CD8-positive, alpha-beta memory T cell (primary cell): ENCODE data around the gene ARID1B. TPM values are rescaled to one million over a fixed set of nuclear protein-coding genes. Genes with fewer than 3 reads are reported as not detected.

ENCODE experiments used
- CTCF ChIA-PET: fragments of 350-600 bp; sonication (Branson Sonifier 250); formaldehyde crosslinking; loops from one replicate; lab custom pipeline; 2021; ENCODE audit warnings: antibody characterized with exemption; lab: Charles Lee
- POLR2A ChIA-PET: fragments of 350-600 bp; sonication (Branson Sonifier 250); formaldehyde crosslinking; loops from one replicate; lab custom pipeline; 2021; ENCODE audit warnings: antibody characterized with exemption; lab: Charles Lee
- DNase-seq, 5 donors: peaks; one replicate each; pipeline versions ENCODE4 v3.0.0 to v3.0.0-alpha.2; 2020 to 2022; ENCODE audit warnings: mixed read lengths in 1 of 5
- H3K27ac ChIP-seq: one replicate; pipeline ENCODE4 v1.7.0; 2013; ENCODE audit warnings: low read depth, mild to moderate bottlenecking, low read length, moderate library complexity
- H3K27me3 ChIP-seq: 2 replicates; pipeline ENCODE4 v1.7.0; 2013; ENCODE audit warnings: low read length, mild to moderate bottlenecking; ENCODE audit not compliant: insufficient read depth, poor library complexity, severe bottlenecking
- H3K36me3 ChIP-seq: 2 replicates; pipeline ENCODE4 v1.7.0; 2013; ENCODE audit warnings: mild to moderate bottlenecking, low read length, moderate library complexity; ENCODE audit not compliant: insufficient read depth
- H3K4me1 ChIP-seq: 2 replicates; pipeline ENCODE4 v1.7.0; 2013; ENCODE audit warnings: mild to moderate bottlenecking, low read length, moderate library complexity; ENCODE audit not compliant: insufficient read depth
- H3K4me3 ChIP-seq: 2 replicates; pipeline ENCODE4 v1.7.0; 2013; ENCODE audit warnings: mild to moderate bottlenecking, low read length
- H3K9me3 ChIP-seq: 2 replicates; pipeline ENCODE4 v1.7.0; 2013; ENCODE audit warnings: mild to moderate bottlenecking, low read length
- H3K27ac Mint-ChIP-seq, 8 donors: one replicate each; pipeline ENCODE4 v1.8.0; 2020 to 2021; ENCODE audit warnings: mixed read lengths in 8 of 8, mild to moderate bottlenecking in 6 of 8, inconsistent platforms in 3 of 8, moderate library complexity in 3 of 8
- H3K27me3 Mint-ChIP-seq, 2 donors: one replicate each; pipeline ENCODE4 v1.8.0; 2020 to 2021; ENCODE audit warnings: mixed read lengths in 2 of 2, mild to moderate bottlenecking in 1 of 2, moderate library complexity in 1 of 2
- H3K36me3 Mint-ChIP-seq, 3 donors: one replicate each; pipeline ENCODE4 v1.8.0; 2020 to 2021; ENCODE audit warnings: mixed read lengths in 3 of 3, inconsistent platforms in 1 of 3, mild to moderate bottlenecking in 1 of 3
- H3K4me1 Mint-ChIP-seq, 3 donors: one replicate each; pipeline ENCODE4 v1.8.0; 2020 to 2021; ENCODE audit warnings: mixed read lengths in 3 of 3, inconsistent platforms in 1 of 3, mild to moderate bottlenecking in 1 of 3
- H3K4me3 Mint-ChIP-seq, 7 donors: one replicate each; pipeline ENCODE4 v1.8.0; 2020 to 2021; ENCODE audit warnings: mixed read lengths in 7 of 7, mild to moderate bottlenecking in 6 of 7, moderate library complexity in 4 of 7, inconsistent platforms in 2 of 7
- H3K9me3 Mint-ChIP-seq, 5 donors: one replicate each; pipeline ENCODE4 v1.8.0; 2020 to 2022; ENCODE audit warnings: mixed read lengths in 5 of 5, mild to moderate bottlenecking in 3 of 5, moderate library complexity in 2 of 5, inconsistent platforms in 1 of 5
- polyA plus RNA-seq: library from polyadenylated mRNA; unstranded; fragments of 300-500 nt; fragmentation: Illumina TruSeq; gene quantifications from one replicate; pipeline ENCODE4 v1.2.3, GENCODE V29; 2021
- total RNA-seq, 2 experiments: library from RNA; stranded (reverse); gene quantifications; one replicate each; pipeline ENCODE4 v1.2.3, GENCODE V29; 2021

Gene ARID1B
- total and polyA plus RNA-seq, 3 experiments from 2014 or later: 19.1 to 57.9 (median 53.0) TPM

DNA sequence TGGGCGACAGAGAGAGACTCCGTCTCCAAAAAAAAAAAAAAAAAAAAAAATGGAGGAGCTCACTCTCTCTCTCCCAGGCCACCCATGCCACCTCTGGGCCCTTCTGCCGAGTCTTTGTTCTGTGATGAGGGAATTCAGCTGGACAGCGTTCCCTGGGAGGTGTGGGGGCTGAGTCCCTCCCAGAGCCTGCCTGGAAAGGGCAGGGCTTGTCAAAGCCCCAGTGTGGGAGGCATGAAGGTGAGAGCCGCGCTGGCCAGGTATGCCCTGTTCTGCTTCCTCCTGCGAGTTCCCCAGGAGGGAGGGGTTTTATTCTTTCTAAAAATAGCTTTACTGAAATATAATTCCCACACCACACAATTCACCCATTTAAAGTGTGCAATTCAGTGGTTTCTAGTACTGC is 476.5 kb downstream of the ARID1B start:
- Mint-ChIP-seq H3K4me3 (peak overlapping the region in 2 of 7 donors; percentile 36 to 45), H3K36me3 (no peaks in the 10 kb centered on the region), H3K9me3 (peaks cover 2 to 4% (median 3%) of the 10 kb centered on the region in 5 donors), H3K27ac (peak overlapping the region in 1 of 8 donors; percentile 35), H3K27me3 (peaks cover 12 to 40% of the 10 kb centered on the region in 2 donors), H3K4me1 (peaks cover 8 to 32% (median 14%) of the 10 kb centered on the region in 3 donors)
- no peak for DNase-seq
- CTCF ChIA-PET: interaction anchor here (0.6 to 1.4 kb wide), 2 partner anchors 18 kb away, joined by 3 read pairs; no protein-coding TSS in a partner anchor
- H3K9me3 ChIP-seq: no peaks in the 10 kb centered on the region
- peaks cover 7% of the 10 kb centered on the region for H3K27me3 ChIP-seq
- no peaks in the 10 kb centered on the region for H3K36me3 ChIP-seq
- POLR2A ChIA-PET: interaction anchor here (0.5 kb wide), 1 partner anchor 437 kb away, joined by 4 read pairs; no protein-coding TSS in a partner anchor
- H3K4me3 ChIP-seq: no peak overlapping the region
- H3K27ac ChIP-seq: no peak overlapping the region
- peaks cover 6% of the 10 kb centered on the region for H3K4me1 ChIP-seq

DNA sequence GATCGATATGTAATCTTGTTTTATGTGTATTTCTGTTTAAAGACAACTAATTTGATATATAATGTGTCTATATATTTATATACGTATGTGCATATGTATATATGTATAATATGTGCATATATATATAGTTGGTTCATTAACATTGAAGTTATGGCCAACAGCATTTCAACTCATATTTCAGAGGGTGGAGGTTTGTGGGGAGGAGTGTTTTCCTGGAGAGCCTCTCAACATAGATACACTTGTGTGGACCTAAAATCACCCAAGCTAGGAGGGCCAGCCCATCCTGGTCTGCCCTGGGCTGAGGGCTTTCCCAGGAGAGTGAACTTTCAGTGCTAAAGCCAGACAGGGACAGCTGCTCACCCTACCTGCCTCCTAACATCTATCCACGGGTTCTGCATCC is 477.4 kb downstream of the ARID1B start:
- Mint-ChIP-seq H3K9me3 (no peaks in the 10 kb centered on the region), H3K27me3 (peaks cover 15 to 40% of the 10 kb centered on the region in 2 donors), H3K4me3 (peak overlapping the region in 1 of 7 donors; percentile 45), H3K4me1 (peaks cover 17 to 41% (median 20%) of the 10 kb centered on the region in 3 donors), H3K27ac (no peak overlapping the region), H3K36me3 (no peaks in the 10 kb centered on the region)
- no peak overlapping the region for H3K27ac ChIP-seq
- no peaks in the 10 kb centered on the region for H3K36me3 ChIP-seq
- POLR2A ChIA-PET: interaction anchor here (0.6 kb wide), 1 partner anchor 501 kb away, joined by 4 read pairs; no protein-coding TSS in a partner anchor
- H3K27me3 ChIP-seq: peaks cover 7% of the 10 kb centered on the region
- CTCF ChIA-PET: no interaction called here
- no peak overlapping the region for H3K4me3 ChIP-seq
- DNase-seq: no peak
- no peaks in the 10 kb centered on the region for H3K9me3 ChIP-seq
- H3K4me1 ChIP-seq: peaks cover 7% of the 10 kb centered on the region

DNA sequence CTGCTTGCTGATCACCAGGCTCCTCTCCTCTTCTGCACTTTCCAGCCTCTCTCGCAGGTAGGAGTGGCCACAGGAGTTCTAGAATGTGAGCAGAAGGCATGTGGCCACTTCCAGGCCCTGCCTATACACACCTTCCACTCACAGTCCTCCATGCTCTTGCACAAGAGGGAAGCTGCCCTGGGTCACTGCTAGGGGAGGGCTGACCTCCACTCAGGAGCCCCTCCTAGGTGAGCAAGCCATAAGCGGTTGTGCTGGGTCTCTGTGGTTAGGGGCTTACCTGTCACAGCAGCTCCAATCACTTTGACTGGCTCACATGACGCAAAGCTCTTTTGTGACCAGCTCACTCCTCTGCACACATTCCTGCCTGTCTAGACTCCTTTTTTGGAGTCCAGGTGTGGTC is 477.9 kb downstream of the ARID1B start:
- H3K9me3 ChIP-seq: no peaks in the 10 kb centered on the region
- Mint-ChIP-seq H3K27ac (peak overlapping the region in 1 of 8 donors; percentile 33), H3K9me3 (no peaks in the 10 kb centered on the region), H3K4me3 (peak overlapping the region in 1 of 7 donors; percentile 33), H3K36me3 (no peaks in the 10 kb centered on the region), H3K27me3 (peaks cover 15 to 40% of the 10 kb centered on the region in 2 donors), H3K4me1 (peaks cover 22 to 46% (median 24%) of the 10 kb centered on the region in 3 donors)
- peaks cover 7% of the 10 kb centered on the region for H3K4me1 ChIP-seq
- H3K27ac ChIP-seq: no peak overlapping the region
- no peaks in the 10 kb centered on the region for H3K36me3 ChIP-seq
- no peak overlapping the region for H3K4me3 ChIP-seq
- DNase-seq: no peak
- ChIA-PET CTCF (interaction anchor here (1.7 kb wide), 1 partner anchor 19 kb away, joined by 7 read pairs; no protein-coding TSS in a partner anchor), POLR2A (no interaction called here)
- H3K27me3 ChIP-seq: peaks cover 7% of the 10 kb centered on the region

DNA sequence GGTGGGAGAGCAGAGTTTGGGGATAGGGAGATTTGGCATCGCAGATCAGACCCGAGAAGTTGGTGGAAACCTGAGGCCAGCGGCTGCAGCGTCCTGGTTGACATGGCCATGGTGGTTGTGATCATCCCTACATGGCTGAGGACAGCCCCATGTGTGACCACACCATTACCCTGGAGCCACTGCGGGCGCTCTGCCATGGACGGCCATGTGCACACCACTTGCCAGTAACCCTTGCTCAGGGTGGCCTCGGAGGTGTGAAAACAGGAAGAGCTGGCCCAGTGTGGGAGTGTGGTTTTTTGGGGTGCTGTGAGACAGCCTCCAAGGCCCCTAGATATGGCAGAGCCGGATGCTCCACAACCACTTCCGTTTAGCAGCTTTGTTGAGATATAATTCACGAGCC is 481.7 kb downstream of the ARID1B start:
- no peaks in the 10 kb centered on the region for H3K9me3 Mint-ChIP-seq
- H3K27me3 Mint-ChIP-seq: peaks cover 9 to 19% of the 10 kb centered on the region in 2 donors
- peak in 3 of 5 donors; percentile 23 to 72 (median 46) for DNase-seq
- Histone ChIP-seq H3K27me3 (no peaks in the 10 kb centered on the region), H3K9me3 (no peaks in the 10 kb centered on the region), H3K36me3 (no peaks in the 10 kb centered on the region), H3K4me3 (no peak overlapping the region), H3K27ac (no peak overlapping the region), H3K4me1 (peaks cover 7% of the 10 kb centered on the region)
- H3K27ac Mint-ChIP-seq: peak overlapping the region in 2 of 8 donors; percentile 9 to 19
- H3K4me1 Mint-ChIP-seq: peaks cover 26 to 59% (median 30%) of the 10 kb centered on the region in 3 donors
- ChIA-PET CTCF (no interaction called here), POLR2A (interaction anchor here (1.1 to 1.5 kb wide), 2 partner anchors 16 to 23 kb away, joined by 4 to 5 read pairs; no protein-coding TSS in a partner anchor)
- H3K36me3 Mint-ChIP-seq: no peaks in the 10 kb centered on the region
- peak overlapping the region in 4 of 7 donors; percentile 1 to 38 (median 22) for H3K4me3 Mint-ChIP-seq

DNA sequence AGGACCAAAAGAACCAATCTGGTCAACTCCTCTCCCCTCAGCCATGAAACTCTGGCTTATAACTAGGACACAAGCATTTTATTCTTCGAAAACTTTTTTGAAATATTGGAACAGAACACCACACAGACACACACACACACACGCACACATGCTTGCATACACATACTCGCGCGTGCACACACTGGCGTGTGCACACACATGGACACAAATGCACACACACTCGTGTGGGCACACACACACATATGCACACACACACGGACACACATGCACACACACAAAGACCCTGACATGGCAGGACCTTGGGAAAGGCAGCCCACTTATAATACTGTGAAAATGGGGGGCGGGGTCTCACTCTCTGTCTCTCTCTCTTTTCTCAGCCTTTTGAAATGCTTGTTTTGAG is 482.3 kb downstream of the ARID1B start:
- CTCF ChIA-PET: interaction anchor here (1.4 kb wide), 1 partner anchor 14 kb away, joined by 6 read pairs; no protein-coding TSS in a partner anchor
- Mint-ChIP-seq H3K4me3 (peak overlapping the region in 4 of 7 donors; percentile 1 to 38 (median 22)), H3K36me3 (no peaks in the 10 kb centered on the region)

More for the DNA sequence above, 482.3 kb downstream of the ARID1B start:
- Histone ChIP-seq H3K4me3 (no peak overlapping the region), H3K9me3 (no peaks in the 10 kb centered on the region), H3K36me3 (no peaks in the 10 kb centered on the region), H3K4me1 (peaks cover 7% of the 10 kb centered on the region), H3K27me3 (no peaks in the 10 kb centered on the region), H3K27ac (no peak overlapping the region)
- H3K9me3 Mint-ChIP-seq: no peaks in the 10 kb centered on the region
- no peak for DNase-seq
- H3K4me1 Mint-ChIP-seq: peaks cover 22 to 54% (median 30%) of the 10 kb centered on the region in 3 donors
- peaks cover 6 to 15% of the 10 kb centered on the region in 2 donors for H3K27me3 Mint-ChIP-seq
- peak overlapping the region in 1 of 8 donors; percentile 9 for H3K27ac Mint-ChIP-seq
- POLR2A ChIA-PET: interaction anchor here (1.1 to 1.5 kb wide), 2 partner anchors 16 to 24 kb away, joined by 4 to 5 read pairs; no protein-coding TSS in a partner anchor
